GM19025 (cell line): ENCODE measurements around the gene GABARAPL1.
"Not testable (repeated sequence)": the region's sequence is repeated elsewhere in the genome, so short reads cannot be mapped to it uniquely, and the experiment has no call there.

Source experiments
- ATAC-seq: cut with Tn5 transposase; IDR thresholded peaks from one replicate; pipeline ENCODE4 v1.9.1; 2021; ENCODE audit warnings: mild to moderate bottlenecking, low read depth, moderate library complexity; ENCODE audit not compliant: unreplicated experiment

GABARAPL1 gene

GRCh38 chr12:10212739-10213131, at the start of gene GABARAPL1:
TSS of gene GABARAPL1 (plus strand) at chr12:10212877. CDS start at chr12:10213130, 253 bp downstream.
- peak; percentile 57 for ATAC-seq

- ATAC-seq, result no peak
Measured at GRCh38 chr12:10163084-10163483, 49.6 kb upstream of the GABARAPL1 start.

GRCh38 chr12:10165421-10165820, 47.3 kb upstream of the GABARAPL1 start:
- no peak for ATAC-seq

- ATAC-seq, result no peak
Measured at GRCh38 chr12:10167599-10167998, 45.1 kb upstream of the GABARAPL1 start.

- no peak for ATAC-seq
Measured at GRCh38 chr12:10169104-10169503, 43.6 kb upstream of the GABARAPL1 start.

DNA sequence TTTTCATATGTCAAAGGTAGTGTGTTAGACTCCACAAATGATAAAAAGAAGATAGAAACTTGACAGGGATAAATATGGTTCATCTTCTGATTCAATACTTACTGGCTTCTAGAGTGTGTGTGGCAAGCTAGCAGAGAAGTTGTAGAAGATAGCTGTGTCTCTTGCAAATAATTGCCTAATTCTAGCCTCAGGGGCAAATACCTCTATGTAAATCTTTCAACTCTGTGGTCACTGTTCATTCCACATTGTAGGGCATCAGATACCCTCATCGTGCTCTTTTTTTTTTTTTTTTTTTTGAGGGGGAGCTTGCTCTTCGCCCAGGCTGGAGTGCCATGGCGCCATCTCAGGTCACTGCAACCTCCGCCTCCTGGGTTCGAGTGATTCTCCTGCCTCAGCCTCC, 42.5 kb upstream of the GABARAPL1 start:
- no peak for ATAC-seq

- no peak for ATAC-seq
Measured at GRCh38 chr12:10171973-10172728, 40.5 kb upstream of the GABARAPL1 start, which contains the start of gene OLR1. TSS of gene OLR1 (minus strand) at chr12:10172132. CDS start at chr12:10172077, 55 bp downstream.

DNA sequence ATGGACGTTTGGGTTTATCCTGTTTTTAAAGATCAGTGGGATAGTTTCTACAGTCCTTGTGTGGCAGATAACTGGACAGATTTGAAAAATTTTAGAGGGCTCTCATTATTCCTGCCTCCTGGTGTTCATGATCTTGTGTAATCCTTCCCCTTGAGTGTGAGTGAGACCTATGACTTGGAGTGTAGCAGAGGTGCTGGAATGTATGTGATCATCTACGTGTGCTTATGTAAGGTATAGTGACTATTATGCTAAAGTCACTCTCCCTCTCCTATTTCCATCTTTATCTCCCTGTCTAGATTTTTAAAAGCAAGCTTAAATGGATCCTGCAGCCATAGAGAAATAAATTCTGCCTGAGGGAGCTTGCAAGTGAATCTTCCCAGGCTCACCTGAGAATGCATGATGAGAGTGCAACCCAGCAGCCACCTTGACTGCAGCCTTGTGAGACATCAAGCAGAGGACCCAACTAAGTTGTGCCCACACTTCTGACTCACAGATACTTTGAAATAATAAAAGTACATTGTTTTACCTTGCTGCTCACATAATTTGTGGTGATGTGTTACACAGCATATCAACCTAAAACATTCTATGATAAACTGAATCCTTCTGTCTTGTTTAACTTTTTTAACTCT, 37.6 kb upstream of the GABARAPL1 start:
- no peak for ATAC-seq

DNA sequence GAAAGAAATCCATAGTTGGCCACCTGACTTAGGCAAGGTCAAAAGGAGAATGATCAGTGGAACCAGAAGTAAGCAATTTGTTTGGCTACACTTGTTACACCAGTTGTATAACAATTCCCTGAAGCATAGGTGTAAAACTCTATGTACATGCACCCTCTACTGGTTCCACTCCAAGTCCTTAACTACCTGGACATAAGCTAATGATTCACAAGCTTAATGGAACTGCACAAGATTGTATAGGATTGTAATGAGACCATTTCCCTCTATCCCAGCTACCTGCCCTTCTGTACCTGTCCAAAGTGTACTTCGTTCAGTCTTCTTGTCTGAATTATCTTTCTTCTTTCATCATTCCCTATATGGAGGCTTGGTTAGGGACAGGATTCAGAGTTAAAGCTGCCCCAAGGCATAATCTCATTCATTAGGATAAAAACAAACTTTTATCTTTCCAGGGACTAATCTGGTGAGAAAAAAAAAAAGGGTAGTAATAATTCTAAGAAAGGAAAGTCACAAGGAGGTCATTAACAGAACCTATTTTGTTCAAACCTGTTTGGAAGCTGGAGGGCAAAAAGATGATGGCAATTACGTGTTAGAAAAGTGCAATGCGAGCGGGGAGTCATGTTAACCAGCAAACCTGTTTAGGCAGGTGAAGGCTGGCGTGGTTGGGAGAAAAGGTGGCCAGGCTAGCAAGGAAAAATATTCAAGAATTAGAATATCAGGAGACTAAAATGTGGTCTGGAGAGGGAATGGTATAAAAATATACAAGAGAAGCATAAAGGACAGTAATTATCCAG, 36.6 kb upstream of the GABARAPL1 start:
- no peak for ATAC-seq

DNA sequence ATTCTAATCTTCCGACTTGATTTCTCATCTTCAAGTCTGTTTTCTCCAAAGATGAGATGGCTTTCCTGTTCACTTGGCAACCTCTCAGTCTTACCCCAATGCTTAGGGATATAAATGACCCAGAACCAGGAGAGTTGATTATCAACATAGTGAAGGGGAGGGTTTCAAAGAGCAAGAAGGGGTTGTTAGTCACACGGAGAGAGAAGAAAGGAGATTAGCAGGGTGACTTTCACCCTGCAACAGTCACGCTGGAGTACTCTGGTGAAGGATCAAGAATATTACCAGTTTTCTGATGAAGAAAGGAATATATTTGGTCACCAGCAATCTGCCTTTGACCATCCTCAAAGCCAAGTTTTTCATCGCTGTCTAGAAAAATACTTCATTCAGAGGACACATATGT, 33.9 kb upstream of the GABARAPL1 start, which contains the start of gene TMEM52B:
Gene TMEM52B (plus strand): TSS at position 212 of the 400 bp plus-strand sequence. CDS start 543 bp downstream, outside the sequence.
- ATAC-seq, result no peak

DNA sequence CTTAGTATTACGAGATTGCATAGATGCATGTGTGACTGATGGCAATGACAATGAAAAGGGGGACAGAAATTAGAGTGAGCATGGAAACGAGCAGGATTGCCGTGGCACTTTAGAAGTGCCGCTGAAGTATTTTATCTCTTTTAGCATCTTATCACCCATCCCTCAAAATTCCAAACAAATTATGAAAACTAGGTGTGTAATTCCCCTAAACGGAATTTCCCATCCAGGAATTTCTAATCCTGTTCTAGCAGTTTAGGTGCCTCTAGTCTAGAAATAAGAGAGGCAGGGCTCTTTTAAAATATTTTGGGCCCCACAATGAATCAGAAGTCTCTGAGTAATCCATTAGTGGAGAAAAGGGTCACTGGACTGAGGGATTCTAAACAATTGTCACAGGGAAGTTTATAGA, 32.9 kb upstream of the GABARAPL1 start:
- no peak for ATAC-seq

DNA sequence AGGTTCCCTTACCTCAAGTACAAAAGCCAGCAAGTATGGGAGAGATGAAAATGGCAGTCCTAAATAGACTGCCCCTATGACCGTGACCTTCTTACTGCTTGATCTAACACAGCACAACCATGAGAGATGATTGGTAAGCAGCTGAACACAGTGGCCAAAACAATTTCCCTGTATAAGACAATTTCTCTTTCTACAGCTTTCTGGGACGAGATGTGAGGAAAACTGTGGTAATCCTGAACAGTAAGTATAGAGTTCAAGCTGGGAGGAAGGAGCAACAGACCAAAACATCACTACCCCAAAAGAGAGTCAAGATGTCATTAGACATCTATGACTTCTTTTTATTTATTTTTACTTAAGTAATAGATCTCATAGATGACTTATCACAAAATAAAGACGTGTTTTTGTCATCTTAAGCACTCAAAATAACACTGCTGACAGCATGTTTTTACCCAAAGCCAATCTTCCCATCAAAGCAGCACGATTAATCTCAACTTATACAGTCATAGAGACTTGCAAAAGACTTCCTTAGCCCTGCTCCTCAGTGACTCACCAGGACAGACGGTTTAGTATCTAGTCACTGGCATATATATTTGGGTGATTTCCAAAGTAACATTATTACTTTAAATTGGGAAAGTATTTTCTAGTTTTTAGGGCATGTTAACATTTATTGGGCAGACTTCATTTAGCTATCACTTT, 30.2 kb upstream of the GABARAPL1 start:
- no peak for ATAC-seq

GRCh38 chr12:10184261-10184843, 28.3 kb upstream of the GABARAPL1 start:
- no peak for ATAC-seq

DNA sequence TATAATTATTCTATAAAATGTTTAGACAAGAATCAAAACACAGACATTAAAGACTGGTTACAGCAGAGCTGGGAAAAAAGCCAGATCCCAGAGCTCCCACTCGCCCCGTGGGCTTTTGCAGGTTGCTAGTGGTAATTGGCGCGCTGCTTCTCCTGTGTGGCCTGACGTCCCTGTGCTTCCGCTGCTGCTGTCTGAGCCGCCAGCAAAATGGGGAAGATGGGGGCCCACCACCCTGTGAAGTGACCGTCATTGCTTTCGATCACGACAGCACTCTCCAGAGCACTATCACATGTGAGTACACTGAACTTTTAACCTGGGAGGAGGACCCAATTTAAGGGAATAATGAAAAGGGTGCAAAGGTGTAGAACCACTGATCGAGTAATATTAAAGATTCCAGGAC, 26.4 kb upstream of the GABARAPL1 start:
- ATAC-seq, result no peak

- ATAC-seq, result not testable (repeated sequence)
Measured at GRCh38 chr12:10186958-10187357, 25.7 kb upstream of the GABARAPL1 start.

DNA sequence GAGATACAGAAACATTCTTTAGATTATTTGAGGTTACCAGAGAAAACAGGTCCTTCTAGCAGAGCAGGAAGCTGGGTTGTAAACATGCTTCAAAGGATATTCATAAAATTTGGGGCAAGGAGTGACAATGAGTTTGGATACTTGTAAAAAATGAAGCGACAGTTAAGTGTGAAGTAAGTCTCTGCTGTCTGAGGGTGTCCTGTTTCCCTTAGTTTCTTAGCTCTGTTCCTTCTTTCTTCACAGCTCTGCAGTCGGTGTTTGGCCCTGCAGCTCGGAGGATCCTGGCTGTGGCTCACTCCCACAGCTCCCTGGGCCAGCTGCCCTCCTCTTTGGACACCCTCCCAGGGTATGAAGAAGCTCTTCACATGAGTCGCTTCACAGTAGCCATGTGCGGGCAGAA, 23.0 kb upstream of the GABARAPL1 start:
- no peak for ATAC-seq

- no peak for ATAC-seq
Measured at GRCh38 chr12:10190558-10191388, 21.9 kb upstream of the GABARAPL1 start.

DNA sequence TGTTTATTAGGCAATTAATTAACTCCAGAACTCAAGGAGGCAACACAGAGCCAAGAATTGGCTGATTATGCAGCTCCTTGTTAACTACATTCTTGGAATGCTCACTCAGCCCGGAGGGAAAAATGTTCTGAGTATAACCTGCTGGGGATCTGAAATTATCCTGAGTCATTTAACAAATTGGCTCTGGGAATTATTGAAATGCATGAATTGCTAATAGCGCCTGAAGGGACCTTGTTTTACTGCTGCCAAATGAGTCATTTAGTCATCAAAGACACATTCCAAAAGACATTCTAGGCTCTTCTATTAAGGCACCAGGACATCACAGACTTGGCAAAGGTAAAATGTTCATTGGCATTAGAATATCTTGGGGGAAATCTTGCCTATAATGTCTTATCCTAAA, 20.8 kb upstream of the GABARAPL1 start:
- no peak for ATAC-seq

DNA sequence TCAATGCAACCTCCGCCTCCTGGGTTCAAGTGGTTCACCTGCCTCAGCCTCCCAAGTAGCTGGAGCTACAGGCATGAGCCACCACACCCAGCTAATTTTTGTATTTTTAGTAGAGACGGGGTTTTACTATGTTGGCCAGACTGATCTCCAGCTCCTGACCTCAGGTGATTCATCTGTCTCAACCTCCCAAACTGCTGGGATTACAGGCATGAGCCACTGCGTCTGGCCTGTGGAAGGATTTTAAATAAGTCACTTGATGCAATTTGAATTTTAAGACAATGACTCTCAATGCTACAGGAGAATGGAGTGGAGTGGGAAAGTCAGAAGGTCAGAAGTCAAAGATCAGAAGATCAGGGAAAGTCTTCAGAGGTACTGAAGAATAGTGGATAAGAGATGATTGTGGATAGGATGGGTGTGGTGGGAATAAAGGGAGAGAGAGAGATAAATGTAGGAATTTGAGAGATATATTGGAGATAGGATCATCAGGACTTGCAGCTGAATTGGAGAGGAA, 18.5 kb upstream of the GABARAPL1 start:
- no peak for ATAC-seq
